Measurements from ENCODE around the gene CEPT1.

CEPT1 gene

GRCh38 chr1:111182052-111182451 is 42.0 kb downstream of the CEPT1 start:
- TF ChIP-seq ARNT (IDR thresholded peaks at IDR 0.05) (no peak), TARDBP (IDR thresholded peaks at IDR 0.05) (no peak), HDGF (IDR thresholded peaks at IDR 0.05; ENCODE audit: borderline replicate concordance) (no peak), LEF1 (IDR thresholded peaks at IDR 0.05; ENCODE audit: borderline replicate concordance) (no peak), FOXK2 (IDR thresholded peaks at IDR 0.05) (no peak), ELF4 (IDR thresholded peaks at IDR 0.05) (no peak), FOXA1 (IDR thresholded peaks at IDR 0.05) (no peak), BHLHE40 (IDR thresholded peaks at IDR 0.05; ENCODE audit: borderline replicate concordance) (no peak), L3MBTL2 (conservative IDR thresholded peaks at IDR 0.05) (no peak), ZNF384 (IDR thresholded peaks at IDR 0.05) (no peak), CTBP1 (IDR thresholded peaks at IDR 0.05; ENCODE audit: borderline replicate concordance) (no peak), SUZ12 (IDR thresholded peaks at IDR 0.05) (no peak)
- CTCF ChIA-PET = no interaction called here
- POLR2A ChIA-PET = no interaction called here
- no peak for DNase-seq (ENCODE audit: extremely low spot score)

GRCh38 chr1:111183308-111184069 is 43.5 kb downstream of the CEPT1 start:
- no peak for DNase-seq (ENCODE audit: extremely low spot score)
- TF ChIP-seq ARNT (IDR thresholded peaks at IDR 0.05) (no peak), CTBP1 (IDR thresholded peaks at IDR 0.05; ENCODE audit: borderline replicate concordance) (no peak), L3MBTL2 (conservative IDR thresholded peaks at IDR 0.05) (no peak), PKNOX1 (IDR thresholded peaks at IDR 0.05) (no peak), LEF1 (IDR thresholded peaks at IDR 0.05; ENCODE audit: borderline replicate concordance) (no peak), SUZ12 (IDR thresholded peaks at IDR 0.05) (no peak), HDGF (IDR thresholded peaks at IDR 0.05; ENCODE audit: borderline replicate concordance) (no peak), FOXM1 (IDR thresholded peaks at IDR 0.05; ENCODE audit: borderline replicate concordance) (no peak), ZNF384 (IDR thresholded peaks at IDR 0.05) (no peak)
- ChIA-PET CTCF (interaction anchor here (0.6 kb wide), 1 partner anchor 228 kb away, joined by 8 read pairs; no protein-coding TSS in a partner anchor), POLR2A (interaction anchor here (0.9 kb wide), 1 partner anchor 13 kb away, joined by 3 read pairs; no protein-coding TSS in a partner anchor)

GRCh38 chr1:111184663-111185062 is 44.6 kb downstream of the CEPT1 start:
- TF ChIP-seq LEF1 (IDR thresholded peaks at IDR 0.05; ENCODE audit: borderline replicate concordance) = no peak
- ChIA-PET POLR2A (no interaction called here), CTCF (no interaction called here)
- DNase-seq (ENCODE audit: extremely low spot score) = no peak

- DNase-seq (ENCODE audit: extremely low spot score) = no peak
- no peak for TF ChIP-seq LEF1 (IDR thresholded peaks at IDR 0.05; ENCODE audit: borderline replicate concordance)
- TF ChIP-seq SP1 (IDR thresholded peaks at IDR 0.05) = no peak
- no peak for TF ChIP-seq SUZ12 (IDR thresholded peaks at IDR 0.05)
- TF ChIP-seq BHLHE40 (IDR thresholded peaks at IDR 0.05; ENCODE audit: borderline replicate concordance) = no peak
- no peak for TF ChIP-seq FOXK2 (IDR thresholded peaks at IDR 0.05)
- TF ChIP-seq ZNF384 (IDR thresholded peaks at IDR 0.05) = no peak
- no peak for TF ChIP-seq CTBP1 (IDR thresholded peaks at IDR 0.05; ENCODE audit: borderline replicate concordance)
- no peak for TF ChIP-seq ELF4 (IDR thresholded peaks at IDR 0.05)
- no peak for TF ChIP-seq FOXA1 (IDR thresholded peaks at IDR 0.05)
- no peak for TF ChIP-seq ARNT (IDR thresholded peaks at IDR 0.05)
- no peak for TF ChIP-seq FOXM1 (IDR thresholded peaks at IDR 0.05; ENCODE audit: borderline replicate concordance)
- TF ChIP-seq NFRKB (IDR thresholded peaks at IDR 0.05) = no peak
- no peak for TF ChIP-seq L3MBTL2 (conservative IDR thresholded peaks at IDR 0.05)
- ChIA-PET POLR2A (interaction anchor here (1.2 kb wide), 1 partner anchor 11 kb away, joined by 3 read pairs; no protein-coding TSS in a partner anchor), CTCF (no interaction called here)
Measured at GRCh38 chr1:111190931-111191451, 51.0 kb downstream of the CEPT1 start.

GRCh38 chr1:111191496-111191895 is 51.5 kb downstream of the CEPT1 start:
- TF ChIP-seq HDGF (IDR thresholded peaks at IDR 0.05; ENCODE audit: borderline replicate concordance) (no peak), PKNOX1 (IDR thresholded peaks at IDR 0.05) (no peak)
- ChIA-PET POLR2A (interaction anchor here (1.2 kb wide), 1 partner anchor 10 kb away, joined by 3 read pairs; no protein-coding TSS in a partner anchor), CTCF (no interaction called here)
- no peak for DNase-seq (ENCODE audit: extremely low spot score)

GRCh38 chr1:111192074-111192473 is 52.1 kb downstream of the CEPT1 start:
- ChIA-PET CTCF (no interaction called here), POLR2A (no interaction called here)
- TF ChIP-seq ZNF384 (IDR thresholded peaks at IDR 0.05) (no peak), L3MBTL2 (conservative IDR thresholded peaks at IDR 0.05) (no peak), FOXM1 (IDR thresholded peaks at IDR 0.05; ENCODE audit: borderline replicate concordance) (no peak), TARDBP (IDR thresholded peaks at IDR 0.05) (no peak), FOXA1 (IDR thresholded peaks at IDR 0.05) (no peak), ARNT (IDR thresholded peaks at IDR 0.05) (no peak), LEF1 (IDR thresholded peaks at IDR 0.05; ENCODE audit: borderline replicate concordance) (no peak), PKNOX1 (IDR thresholded peaks at IDR 0.05) (no peak), CTBP1 (IDR thresholded peaks at IDR 0.05; ENCODE audit: borderline replicate concordance) (no peak), HDGF (IDR thresholded peaks at IDR 0.05; ENCODE audit: borderline replicate concordance) (no peak), ELF4 (IDR thresholded peaks at IDR 0.05) (no peak), SP1 (IDR thresholded peaks at IDR 0.05) (no peak), NFRKB (IDR thresholded peaks at IDR 0.05) (no peak), FOXK2 (IDR thresholded peaks at IDR 0.05) (no peak), SUZ12 (IDR thresholded peaks at IDR 0.05) (no peak)
- no peak for DNase-seq (ENCODE audit: extremely low spot score)
